A673 (cell line): ENCODE measurements around the gene VAPB. TPM values are rescaled to one million over a fixed set of nuclear protein-coding genes. Genes with fewer than 3 reads are reported as not detected.

Experiments used
- BruUV-seq: library from RNA; stranded (reverse); fragments of 400-500 nt; replicated peaks from 2 replicates; lab custom pipeline; 2021; lab: Mats Ljungman, UMichigan
- CTCF ChIA-PET: fragments of 300-600 bp; sonication (Branson Sonifier 250); formaldehyde crosslinking; loops from one replicate; lab custom pipeline; 2022; ENCODE audit warnings: antibody characterized with exemption; lab: Charles Lee
- POLR2A ChIA-PET: fragments of 300-600 bp; sonication (Branson Sonifier 250); formaldehyde crosslinking; loops from one replicate; lab custom pipeline; 2022; ENCODE audit warnings: antibody characterized with exemption; ENCODE audit not compliant: low non-redundant PET; lab: Charles Lee
- DNase-seq: peaks from one replicate; pipeline ENCODE4 v3.0.0-alpha.2; 2015; ENCODE audit warnings: low spot score
- H3K27ac ChIP-seq: fragments of 200-600 bp; sonication (generic); 2 replicates; pipeline ENCODE4 v1.5.1; 2016; ENCODE audit warnings: mixed run types, low read depth, mild to moderate bottlenecking, mixed read lengths, antibody characterized with exemption, low read length; ENCODE audit not compliant: poor library complexity, severe bottlenecking
- H3K27me3 ChIP-seq: fragments of 200-600 bp; sonication (generic); replicated peaks from 2 replicates; pipeline ENCODE4 v1.6.1; 2017; ENCODE audit warnings: mixed run types, low read depth, mild to moderate bottlenecking, mixed read lengths, antibody characterized with exemption, low read length; ENCODE audit not compliant: insufficient read depth, poor library complexity
- H3K36me3 ChIP-seq: fragments of 200-600 bp; sonication (generic); 2 replicates; pipeline ENCODE4 v1.6.1; 2016; ENCODE audit warnings: mixed run types, mild to moderate bottlenecking, mixed read lengths, antibody characterized with exemption, low read length; ENCODE audit not compliant: insufficient read depth, poor library complexity, severe bottlenecking
- H3K4me1 ChIP-seq: fragments of 200-600 bp; sonication (generic); 2 replicates; pipeline ENCODE4 v1.6.1; 2017; ENCODE audit warnings: mixed run types, mild to moderate bottlenecking, mixed read lengths, antibody characterized with exemption, low read length; ENCODE audit not compliant: insufficient read depth, poor library complexity, severe bottlenecking
- H3K4me3 ChIP-seq: fragments of 200-600 bp; sonication (generic); 2 replicates; pipeline ENCODE4 v1.5.1; 2016; ENCODE audit warnings: low read depth, mixed run types, mild to moderate bottlenecking, mixed read lengths, low read length; ENCODE audit not compliant: poor library complexity, severe bottlenecking
- H3K9me3 ChIP-seq: fragments of 200-600 bp; sonication (generic); 2 replicates; pipeline ENCODE4 v1.6.1; 2016; ENCODE audit warnings: mixed run types, low read depth, mild to moderate bottlenecking, mixed read lengths, antibody characterized with exemption, low read length; ENCODE audit not compliant: poor library complexity, severe bottlenecking
- CTCF ChIP-seq: fragments of 300-800, 200-600 bp; sonication (generic); conservative IDR thresholded peaks from 2 replicates; pipeline ENCODE4 v1.5.1; 2017; ENCODE audit warnings: low read depth, mild to moderate bottlenecking, antibody characterized with exemption, low read length, moderate library complexity, mixed read lengths
- EZH2 ChIP-seq: fragments of 200-600 bp; sonication (generic); IDR thresholded peaks from 2 replicates; pipeline ENCODE4 v1.6.1; 2017; ENCODE audit warnings: borderline replicate concordance, low read depth, mild to moderate bottlenecking, mixed read lengths, antibody characterized with exemption, low read length; ENCODE audit not compliant: poor library complexity, severe bottlenecking
- intact Hi-C: fragments of 100-400 bp; cut with micrococcal nuclease; formaldehyde crosslinking; loops from one replicate; pipeline ENCODE4 v1.10.0; 2022; ENCODE audit not compliant: unreplicated experiment
- total RNA-seq: library from RNA; stranded (reverse); gene quantifications from 2 replicates; pipeline ENCODE4 v1.2.3, GENCODE V29; 2021

The VAPB gene
- total RNA-seq, 1 experiment from 2014 or later: 60.9 TPM

- Histone ChIP-seq H3K27me3 (no peaks in the 10 kb centered on the region), H3K27ac (no peak overlapping the region), H3K4me3 (no peak overlapping the region), H3K36me3 (peaks cover 9% of the 10 kb centered on the region), H3K4me1 (no peaks in the 10 kb centered on the region), H3K9me3 (no peaks in the 10 kb centered on the region)
- POLR2A ChIA-PET: no interaction called here
- intact Hi-C loops: no loop called here
- TF ChIP-seq CTCF (no peak), EZH2 (no peak)
- CTCF ChIA-PET: no interaction called here
- BruUV-seq: no TSS peak
- DNase-seq: no peak
Observed at GRCh38 chr20:58416057-58416456, 27.0 kb downstream of the VAPB start.

- Histone ChIP-seq H3K27me3 (no peaks in the 10 kb centered on the region), H3K4me1 (no peaks in the 10 kb centered on the region), H3K27ac (no peak overlapping the region), H3K4me3 (no peak overlapping the region), H3K9me3 (no peaks in the 10 kb centered on the region), H3K36me3 (peaks cover 9% of the 10 kb centered on the region)
- ChIA-PET CTCF (no interaction called here), POLR2A (no interaction called here)
- TF ChIP-seq CTCF: no peak
- TF ChIP-seq EZH2: no peak
- DNase-seq: no peak
- intact Hi-C loops: no loop called here
- BruUV-seq: no TSS peak
Observed at GRCh38 chr20:58416835-58417234, 27.8 kb downstream of the VAPB start.

GRCh38 chr20:58417438-58417837, 28.4 kb downstream of the VAPB start:
- Histone ChIP-seq H3K4me1 (peaks cover under 1% of the 10 kb centered on the region), H3K27me3 (no peaks in the 10 kb centered on the region), H3K9me3 (no peaks in the 10 kb centered on the region), H3K4me3 (no peak overlapping the region), H3K27ac (no peak overlapping the region), H3K36me3 (peaks cover 9% of the 10 kb centered on the region)
- intact Hi-C loops: no loop called here
- no TSS peak for BruUV-seq
- TF ChIP-seq CTCF: no peak
- TF ChIP-seq EZH2: no peak
- ChIA-PET CTCF (no interaction called here), POLR2A (no interaction called here)
- DNase-seq: no peak
